MV-4-11 (cell line): ENCODE results near the gene ZNF425.

Source experiments
- DNase-seq: peaks from one replicate; lab custom pipeline; 2025; lab: John Stamatoyannopoulos, UW

Gene ZNF425

DNA sequence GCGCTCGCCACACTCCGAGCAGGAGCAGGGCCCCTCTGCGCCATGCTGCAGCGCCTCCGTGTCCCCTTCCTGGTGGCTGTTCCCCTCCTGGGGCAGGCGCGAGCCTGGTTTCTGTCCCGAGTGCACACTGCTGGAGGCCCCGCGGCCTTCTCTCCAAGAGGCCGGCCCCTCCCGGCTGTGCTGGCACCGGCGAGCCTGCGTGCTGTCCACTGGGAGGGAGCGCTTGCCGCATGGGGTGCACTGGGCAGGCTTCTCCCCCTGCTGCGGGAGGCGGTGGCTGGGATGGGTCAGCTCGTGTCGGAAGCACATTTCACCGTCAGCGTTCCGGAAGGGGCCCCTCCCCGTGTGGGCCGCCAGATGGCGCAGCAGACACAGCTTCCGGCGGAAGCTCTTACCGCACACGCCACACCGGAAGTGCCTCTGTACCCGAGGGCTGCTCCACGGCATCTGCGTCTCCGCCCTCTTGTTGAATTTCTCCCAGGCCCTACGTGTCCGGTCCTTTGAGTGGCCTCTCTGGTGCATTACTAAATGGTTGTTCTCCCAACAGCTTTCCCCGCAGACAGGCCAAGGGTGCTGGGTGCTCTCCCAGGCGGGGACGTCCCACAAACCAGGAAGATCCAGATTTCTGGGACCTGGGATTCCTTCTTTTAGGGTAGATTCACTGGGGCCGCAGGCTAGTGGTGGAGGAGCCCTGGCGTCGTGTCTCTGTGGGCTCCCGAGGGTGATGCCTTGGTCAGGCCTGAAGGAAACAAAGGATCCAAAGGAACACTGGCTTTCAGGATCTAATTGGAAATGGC lies 54.3 kb downstream of the ZNF425 start:
- DNase-seq: no peak

DNA sequence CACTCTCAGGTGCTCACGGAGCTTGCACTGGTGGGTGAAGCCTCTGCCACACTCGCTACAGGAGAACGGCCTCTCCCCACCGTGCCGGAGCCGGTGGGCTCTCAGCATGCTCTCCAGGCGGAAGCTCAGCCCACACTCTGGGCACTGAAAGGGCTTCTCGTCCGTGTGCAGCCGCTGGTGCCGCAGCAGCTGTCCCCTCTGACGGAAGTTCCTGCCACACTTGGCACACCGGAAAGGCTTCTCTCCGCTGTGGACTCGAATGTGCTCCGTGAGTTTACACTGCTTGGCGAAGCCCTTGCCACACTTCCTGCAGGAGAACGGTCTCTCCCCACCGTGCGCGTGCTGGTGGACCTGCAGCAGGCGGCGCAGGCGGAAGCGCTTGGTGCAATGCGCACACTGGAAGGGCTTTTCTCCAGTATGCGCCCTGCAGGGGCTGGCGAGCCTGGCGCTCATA lies 54.9 kb downstream of the ZNF425 start:
- DNase-seq: no peak

GRCh38 chr7:149070372-149071125 lies 55.6 kb downstream of the ZNF425 start:
- no peak for DNase-seq

DNA sequence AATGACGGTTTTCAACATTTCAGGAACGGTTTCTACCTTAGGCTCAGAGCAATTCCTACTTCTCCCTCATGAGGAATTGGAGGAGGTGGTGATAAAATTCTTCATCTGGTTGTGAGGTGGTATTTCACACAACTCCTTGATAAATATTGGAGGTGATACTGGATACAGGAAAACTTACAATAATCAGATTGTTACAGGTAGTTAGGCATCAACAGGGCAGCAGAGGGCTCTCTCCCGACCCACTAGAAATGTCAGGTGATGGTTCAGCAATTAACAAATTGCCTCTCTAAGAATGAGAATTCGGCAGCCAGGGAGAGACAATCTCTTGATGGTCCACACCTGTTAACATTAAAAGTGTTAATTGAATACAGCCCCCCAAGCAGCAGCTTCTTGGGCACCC lies 58.3 kb downstream of the ZNF425 start:
- no peak for DNase-seq

- peak; percentile 43 for DNase-seq
Observed at GRCh38 chr7:149063476-149063875, 62.6 kb downstream of the ZNF425 start.

DNA sequence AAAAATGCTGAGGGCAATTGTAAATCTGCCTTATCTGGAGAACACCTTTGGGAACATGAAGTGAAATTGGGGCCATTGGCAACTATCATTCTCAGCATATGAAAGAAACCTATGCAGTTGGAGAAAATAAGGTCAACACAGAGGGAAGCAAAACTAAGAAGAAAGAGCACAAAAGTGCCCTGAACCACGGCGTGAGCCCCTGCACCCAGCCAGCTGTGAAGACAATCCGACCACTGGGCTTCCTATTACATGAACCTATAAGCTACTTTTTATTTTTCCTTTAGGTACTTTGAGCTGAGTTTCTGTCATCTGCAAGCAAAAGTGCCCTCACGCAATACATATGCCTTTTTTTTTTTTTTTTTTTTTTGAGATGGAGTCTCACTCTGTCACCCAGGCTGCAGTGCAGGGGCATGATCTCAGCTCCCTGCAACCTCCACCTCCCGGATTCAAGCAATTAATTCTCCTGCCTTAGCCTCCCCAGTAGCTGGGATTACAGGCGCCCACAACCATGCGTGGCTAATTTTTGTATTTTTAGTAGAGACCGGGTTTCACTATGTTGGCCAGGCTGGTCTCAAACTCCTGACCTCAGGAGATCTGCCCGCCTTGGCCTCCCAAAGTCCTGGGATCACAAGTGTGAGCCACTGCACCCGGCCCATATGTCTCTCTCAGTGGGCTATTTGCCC lies 63.8 kb downstream of the ZNF425 start:
- peak; percentile 12 for DNase-seq

DNA sequence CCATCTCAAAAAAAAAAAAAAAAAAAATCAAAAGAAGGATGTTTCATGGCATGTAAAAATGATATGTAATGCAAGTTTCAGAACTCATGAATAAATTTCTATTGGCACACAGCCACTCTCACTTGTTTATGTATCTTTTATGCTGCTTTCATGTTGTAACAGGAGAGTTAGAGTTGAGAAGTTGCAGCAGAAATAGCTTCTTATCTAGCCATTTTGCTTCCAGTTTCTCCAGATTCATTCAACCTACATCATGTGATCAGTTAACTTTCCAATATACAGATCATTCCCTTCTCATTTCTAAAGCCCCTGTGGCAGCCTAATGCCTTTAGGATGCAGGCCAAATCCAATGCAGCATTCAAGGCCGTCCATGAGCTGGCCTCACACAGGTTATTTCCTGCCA lies 66.0 kb downstream of the ZNF425 start:
- no peak for DNase-seq

GRCh38 chr7:149053885-149054284 lies 72.2 kb downstream of the ZNF425 start:
- no peak for DNase-seq

DNA sequence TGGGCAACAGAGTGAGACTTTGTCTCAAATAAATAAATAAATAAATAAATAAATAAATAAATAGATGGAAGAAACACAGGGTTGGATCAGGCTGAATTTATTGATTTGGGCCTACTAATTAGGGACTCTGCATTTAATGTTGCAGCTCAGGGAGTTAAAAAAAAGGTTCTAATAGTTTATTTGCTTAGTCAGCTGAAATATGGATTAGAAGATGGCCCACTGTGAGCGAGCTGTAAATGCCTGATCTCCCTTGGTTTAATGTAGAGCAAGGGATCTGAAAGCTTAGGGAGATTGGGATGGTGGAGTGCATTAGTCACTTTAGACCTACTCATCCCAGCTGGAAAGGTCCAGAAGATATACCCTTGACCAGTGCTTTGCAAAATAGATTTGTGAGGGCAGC lies 72.7 kb downstream of the ZNF425 start:
- DNase-seq: no peak
